K562 (cell line): ENCODE results near the gene SCFD2. TPM values are rescaled to one million over a fixed set of nuclear protein-coding genes. Genes with fewer than 3 reads are reported as not detected.

Experiments used
- ATAC-seq: fragments of 200-7000 bp; cut with Tn5 transposase; 3 replicates; pipeline ENCODE4 v1.9.1; 2020; ENCODE audit warnings: moderate library complexity
- BruUV-seq: library from RNA; stranded (reverse); fragments of 400-500 nt; replicated peaks from 2 replicates; lab custom pipeline; 2021; lab: Mats Ljungman, UMichigan
- CTCF ChIA-PET: fragments of 300-600 bp; formaldehyde crosslinking; extraction: SDS; loops from one replicate; lab custom pipeline; 2021; ENCODE audit warnings: low intra/inter-chr PET ratio; lab: Yijun Ruan, JAX
- POLR2A ChIA-PET: fragments of 300-600, 350-650 bp; sonication (Branson Sonifier 250); formaldehyde crosslinking; extraction: SDS; loops from one replicate; lab custom pipeline; 2021; ENCODE audit warnings: antibody characterized with exemption, inconsistent platforms; lab: Yijun Ruan, JAX
- DNase-seq, 4 experiments: peaks; one replicate each; pipeline versions ENCODE4 v3.0.0 to v3.0.0-alpha.2; 2011 to 2018; ENCODE audit warnings: low spot score in 3 of 4, mixed read lengths in 3 of 4; ENCODE audit errors: extremely low read depth in 1 of 4
- FAIRE-seq: peaks from 2 replicates; lab custom pipeline; 2011; peaks lifted over from hg19 to GRCh38; lab: Jason Lieb, UNC
- H2AFZ ChIP-seq: 2 replicates; pipeline ENCODE4 v1.6.0; 2011; ENCODE audit warnings: low read depth, low read length, control low read depth, inconsistent platforms
- H3K27ac ChIP-seq: fragments of 200-600 bp; 3 replicates; pipeline ENCODE4 v1.8.0; 2011; ENCODE audit warnings: low read depth, mild to moderate bottlenecking, control low read depth, inconsistent platforms, low read length, moderate library complexity, mixed read lengths; ENCODE audit errors: extremely low read depth
- H3K27me3 ChIP-seq, 2 experiments: fragments of 300-600 bp in 1 of 2; 2 replicates in 1 of 2; 3 replicates in 1 of 2; pipeline versions ENCODE4 v1.6.0 to v1.8.0; 2011; ENCODE audit warnings: inconsistent platforms in 2 of 2, low read length in 2 of 2, mild to moderate bottlenecking in 1 of 2, mixed read lengths in 1 of 2, moderate library complexity in 1 of 2; ENCODE audit not compliant: control insufficient read depth in 2 of 2, insufficient read depth in 2 of 2
- H3K36me3 ChIP-seq: fragments of 300-600 bp; 3 replicates; pipeline ENCODE4 v1.8.0; 2011; ENCODE audit warnings: mild to moderate bottlenecking, low read length, inconsistent platforms; ENCODE audit not compliant: control insufficient read depth, insufficient read depth
- H3K4me1 ChIP-seq, 2 experiments: fragments of 200-600 bp in 1 of 2; replicated peaks in 1 of 2; 2 replicates in 1 of 2; 3 replicates in 1 of 2; pipeline versions ENCODE4 v1.5.1 to v1.8.0; 2011; ENCODE audit warnings: inconsistent platforms in 2 of 2, low read length in 2 of 2, mild to moderate bottlenecking in 1 of 2, mixed read lengths in 1 of 2, moderate library complexity in 1 of 2; ENCODE audit not compliant: control insufficient read depth in 2 of 2, insufficient read depth in 2 of 2
- H3K4me2 ChIP-seq: 2 replicates; pipeline ENCODE4 v1.6.1; 2011; ENCODE audit warnings: low read length, control low read depth, inconsistent platforms, mixed read lengths; ENCODE audit not compliant: insufficient read depth
- H3K4me3 ChIP-seq: fragments of 200-600 bp; sonication (generic), shearing (Covaris generic); 2 replicates; pipeline ENCODE4 v1.5.1; 2016; ENCODE audit warnings: control low read depth, inconsistent platforms
- H3K79me2 ChIP-seq: fragments of 200-600 bp; 3 replicates; pipeline ENCODE4 v1.8.0; 2011; ENCODE audit warnings: low read length, inconsistent platforms; ENCODE audit not compliant: control insufficient read depth, insufficient read depth
- H3K9ac ChIP-seq, 2 experiments: 2 replicates each; pipeline versions ENCODE4 v1.6.0 to v1.6.1; 2011; ENCODE audit warnings: low read depth in 2 of 2, low read length in 2 of 2, control low read depth in 1 of 2, inconsistent platforms in 1 of 2, mild to moderate bottlenecking in 1 of 2, mixed read lengths in 1 of 2; ENCODE audit not compliant: insufficient read depth in 1 of 2
- H3K9me1 ChIP-seq: one replicate; pipeline ENCODE4 v1.6.0; 2011; ENCODE audit warnings: inconsistent platforms, mild to moderate bottlenecking, low read length, moderate library complexity; ENCODE audit not compliant: control insufficient read depth, insufficient read depth
- H3K9me3 ChIP-seq: replicated peaks from 2 replicates; pipeline ENCODE4 v1.5.1; 2011; ENCODE audit warnings: low read depth, low read length, inconsistent platforms; ENCODE audit not compliant: control insufficient read depth, insufficient read depth
- H4K20me1 ChIP-seq: replicated peaks from 2 replicates; pipeline ENCODE4 v1.6.1; 2011; ENCODE audit warnings: low read length, inconsistent platforms, mixed read lengths; ENCODE audit not compliant: control insufficient read depth, insufficient read depth
- C11orf30 ChIP-seq: fragments of 450-650 bp; IDR thresholded peaks from 2 replicates; pipeline ENCODE4 v1.6.1; 2016; ENCODE audit warnings: low read depth, mild to moderate bottlenecking
- CSDE1 ChIP-seq, 2 experiments: fragments of 450-650 bp; IDR thresholded peaks; 2 replicates each; pipeline ENCODE4 v1.6.1; 2016; ENCODE audit warnings: mild to moderate bottlenecking in 1 of 2
- DACH1 ChIP-seq: fragments of 450-650 bp; IDR thresholded peaks from 2 replicates; pipeline ENCODE4 v1.6.1; 2018; ENCODE audit not compliant: partially characterized antibody
- HDAC1 ChIP-seq, 2 experiments: fragments of 450-650 bp; IDR thresholded peaks; 2 replicates each; pipeline ENCODE4 v1.6.1; 2016 to 2017; ENCODE audit warnings: inconsistent platforms in 1 of 2, mild to moderate bottlenecking in 1 of 2, moderate library complexity in 1 of 2
- MAFF ChIP-seq: IDR thresholded peaks from 2 replicates; pipeline ENCODE4 v1.6.1; 2012; ENCODE audit warnings: low read length, improper control_type of control experiment
- MAFG ChIP-seq: fragments of 450-650 bp; conservative IDR thresholded peaks from 2 replicates; pipeline ENCODE4 v1.6.1; 2016; ENCODE audit warnings: missing genetic modification characterization, missing compliant biosample characterization
- NFRKB ChIP-seq: fragments of 450-650 bp; IDR thresholded peaks from 2 replicates; pipeline ENCODE4 v1.6.1; 2016; ENCODE audit warnings: low read depth
- PHF21A ChIP-seq: fragments of 450-650 bp; IDR thresholded peaks from 2 replicates; pipeline ENCODE4 v1.6.1; 2017; ENCODE audit warnings: low read depth, borderline replicate concordance
- ZFPM2 ChIP-seq: fragments of 250-450 bp; sonication (Bioruptor Pico); IDR thresholded peaks from 2 replicates; pipeline ENCODE4 v1.5.1; 2022; ENCODE audit warnings: mild to moderate bottlenecking
- ZNF316 ChIP-seq: fragments of 450-650 bp; IDR thresholded peaks from 2 replicates; pipeline ENCODE4 v1.6.1; 2016
- ZNF41 ChIP-seq: fragments of 250-450 bp; sonication (Bioruptor Pico); conservative IDR thresholded peaks from 2 replicates; pipeline ENCODE4 v1.4.0; 2020; ENCODE audit warnings: mild to moderate bottlenecking
- WGBS: fragments of 100-300 bp; shearing (Covaris generic); methylation state at CpG from one replicate; pipeline ENCODE4 v1.1.6; 2016; ENCODE audit warnings: low coverage, mixed read lengths; ENCODE audit not compliant: insufficient coverage; ENCODE audit errors: missing lambda C conversion rate; 5-methylcytosine and 5-hydroxymethylcytosine counted together
- in situ Hi-C: fragments of 300-500 bp; cut with MboI; formaldehyde crosslinking; loops from 4 replicates; pipeline ENCODE4 v1.15.0; 2018; ENCODE audit warnings: inconsistent platforms, mixed read lengths
- intact Hi-C: fragments of 100-400 bp; cut with micrococcal nuclease; formaldehyde crosslinking; loops from 2 replicates; pipeline ENCODE4 v1.14.2; 2022
- polyA plus RNA-seq, 8 experiments: library from polyadenylated mRNA; depleted of rRNA in 4 of 8; stranded (reverse) in 5 of 8; unstranded in 3 of 8; fragments of >200 nt; fragmentation: Nextera tagmentation in 2 of 8; fragmentation: Illumina TruSeq in 1 of 8; extraction: Ambion mirVana in 2 of 8; extraction: Trizol in 1 of 8; gene quantifications; 2 replicates each; pipeline versions ENCODE4 v1.2.1 to v1.2.3, GENCODE V29; 2011 to 2014; ENCODE audit warnings: inconsistent platforms in 1 of 8, missing spikeins in 1 of 8
- total RNA-seq, 7 experiments: library from RNA; depleted of rRNA in 6 of 7; stranded (reverse); fragments of >200 nt in 6 of 7; fragmentation: Illumina TruSeq in 2 of 7; extraction: Trizol in 2 of 7; gene quantifications; 2 replicates each; pipeline versions ENCODE4 v1.2.1 to v1.2.3, GENCODE V29; 2011 to 2021; ENCODE audit warnings: low replicate concordance in 1 of 7
- TF ChIP-seq, protein P1 (sequence below): fragments of 250-450 bp; sonication (Bioruptor Pico); IDR thresholded peaks from 2 replicates; pipeline ENCODE4 v1.8.0; 2022; ENCODE audit warnings: inconsistent platforms
- TF ChIP-seq, protein P2 (sequence below): sonication (generic); formaldehyde crosslinking; IDR thresholded peaks from 2 replicates; pipeline ENCODE4 v1.8.1; 2022; ENCODE audit warnings: missing genetic modification reagents
- TF ChIP-seq, protein P3 (sequence below): IDR thresholded peaks from 3 replicates; pipeline ENCODE4 v1.6.1; 2011; ENCODE audit warnings: borderline replicate concordance, mild to moderate bottlenecking; ENCODE audit not compliant: insufficient read length, insufficient read depth

Gene SCFD2
- total and polyA plus RNA-seq, 9 of the 15 experiments (the other 6 are each of a cell fraction or from before 2014, with no cell fraction given), result 5.7 to 30.3 (median 22.8) TPM

DNA sequence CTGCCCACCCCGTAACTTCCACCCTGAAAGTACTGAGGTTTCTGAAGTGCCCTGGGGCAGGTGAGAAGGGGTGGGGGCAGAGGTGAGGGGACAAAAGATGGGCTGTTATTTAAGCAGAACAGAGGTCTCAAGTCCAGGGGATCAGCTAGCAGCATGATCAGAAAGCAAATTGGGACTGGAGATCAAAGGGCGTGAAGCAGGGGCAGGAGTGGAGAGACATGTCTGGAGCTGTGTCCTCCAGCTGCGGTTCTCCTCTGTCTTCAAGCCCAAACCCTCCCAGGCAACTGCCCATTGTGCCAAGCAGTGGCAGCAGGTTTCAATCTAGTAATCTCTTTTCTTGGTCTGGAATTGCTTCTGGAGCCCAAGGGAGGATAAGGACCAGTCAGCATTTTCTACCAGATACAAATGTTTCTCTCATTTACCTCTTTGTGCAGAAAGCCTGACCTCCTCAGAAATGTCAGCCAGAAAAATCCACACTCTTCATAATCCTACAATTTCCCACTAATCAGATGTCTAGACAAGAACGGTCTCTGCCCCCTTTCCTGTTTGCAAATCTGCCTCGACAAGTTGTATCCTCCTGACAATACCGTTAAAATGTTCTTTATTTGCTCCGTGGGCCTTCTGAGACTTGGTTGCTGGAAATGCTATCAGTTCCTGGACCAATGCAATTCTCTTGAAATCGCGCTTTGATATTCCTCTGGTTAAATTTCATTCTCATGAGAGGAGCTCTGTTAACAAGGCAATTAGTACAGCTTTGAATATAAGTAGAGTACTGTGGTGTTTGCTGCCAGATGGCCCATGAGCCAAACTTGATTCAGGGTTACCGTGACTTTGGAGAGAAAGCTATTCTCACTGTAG lies 526.9 kb downstream of the SCFD2 start:
- Histone ChIP-seq H3K27ac (no peak overlapping the region), H3K9me1 (no peaks in the 10 kb centered on the region), H3K27me3 (peaks cover 17 to 43% of the 10 kb centered on the region in 2 experiments; a peak in 4 of 5 replicates), H3K36me3 (no peaks in the 10 kb centered on the region), H3K79me2 (no peaks in the 10 kb centered on the region), H4K20me1 (no peaks in the 10 kb centered on the region), H3K4me3 (no peak overlapping the region), H2AFZ (no peak overlapping the region), H3K9ac (no peak overlapping the region), H3K4me2 (no peak overlapping the region), H3K4me1 (no peaks in the 10 kb centered on the region; a peak in 1 of 5 replicates), H3K9me3 (no peaks in the 10 kb centered on the region)
- POLR2A ChIA-PET, result interaction anchor here (1.7 kb wide), 1 partner anchor 10 kb away, joined by 3 read pairs; no protein-coding TSS in a partner anchor
- CTCF ChIA-PET, result interaction anchor here (0.6 kb wide), 1 partner anchor 824 kb away, joined by 3 read pairs; no protein-coding TSS in a partner anchor
- no peak for ATAC-seq
- BruUV-seq, result no TSS peak
- 3% methylated on average over 10 of the region's 10 CpGs for WGBS
- FAIRE-seq, result no peak
- DNase-seq, result no peak
- intact Hi-C loops (no loop called here), in situ Hi-C loops (no loop called here)
- TF ChIP-seq HDAC1 (IDR thresholded peaks at IDR 0.05) (no peak), C11orf30 (peak; percentile 59; the same call in 1 of the 2 replicates), ZFPM2 (no peak), MAFF (no peak), ZNF316 (peak; percentile 72), DACH1 (no peak), PHF21A (no peak), CSDE1 (IDR thresholded peaks at IDR 0.05) (no peak), NFRKB (no peak), MAFG (tag) (peak; percentile 53), ZNF41 (CRISPR knock-in tag) (no peak)
- TF ChIP-seq, protein P1, sequence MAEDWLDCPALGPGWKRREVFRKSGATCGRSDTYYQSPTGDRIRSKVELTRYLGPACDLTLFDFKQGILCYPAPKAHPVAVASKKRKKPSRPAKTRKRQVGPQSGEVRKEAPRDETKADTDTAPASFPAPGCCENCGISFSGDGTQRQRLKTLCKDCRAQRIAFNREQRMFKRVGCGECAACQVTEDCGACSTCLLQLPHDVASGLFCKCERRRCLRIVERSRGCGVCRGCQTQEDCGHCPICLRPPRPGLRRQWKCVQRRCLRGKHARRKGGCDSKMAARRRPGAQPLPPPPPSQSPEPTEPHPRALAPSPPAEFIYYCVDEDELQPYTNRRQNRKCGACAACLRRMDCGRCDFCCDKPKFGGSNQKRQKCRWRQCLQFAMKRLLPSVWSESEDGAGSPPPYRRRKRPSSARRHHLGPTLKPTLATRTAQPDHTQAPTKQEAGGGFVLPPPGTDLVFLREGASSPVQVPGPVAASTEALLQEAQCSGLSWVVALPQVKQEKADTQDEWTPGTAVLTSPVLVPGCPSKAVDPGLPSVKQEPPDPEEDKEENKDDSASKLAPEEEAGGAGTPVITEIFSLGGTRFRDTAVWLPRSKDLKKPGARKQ (CRISPR knock-in tag), result no peak
- TF ChIP-seq, protein P2, sequence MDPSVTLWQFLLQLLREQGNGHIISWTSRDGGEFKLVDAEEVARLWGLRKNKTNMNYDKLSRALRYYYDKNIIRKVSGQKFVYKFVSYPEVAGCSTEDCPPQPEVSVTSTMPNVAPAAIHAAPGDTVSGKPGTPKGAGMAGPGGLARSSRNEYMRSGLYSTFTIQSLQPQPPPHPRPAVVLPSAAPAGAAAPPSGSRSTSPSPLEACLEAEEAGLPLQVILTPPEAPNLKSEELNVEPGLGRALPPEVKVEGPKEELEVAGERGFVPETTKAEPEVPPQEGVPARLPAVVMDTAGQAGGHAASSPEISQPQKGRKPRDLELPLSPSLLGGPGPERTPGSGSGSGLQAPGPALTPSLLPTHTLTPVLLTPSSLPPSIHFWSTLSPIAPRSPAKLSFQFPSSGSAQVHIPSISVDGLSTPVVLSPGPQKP, result no peak
- TF ChIP-seq, protein P3, sequence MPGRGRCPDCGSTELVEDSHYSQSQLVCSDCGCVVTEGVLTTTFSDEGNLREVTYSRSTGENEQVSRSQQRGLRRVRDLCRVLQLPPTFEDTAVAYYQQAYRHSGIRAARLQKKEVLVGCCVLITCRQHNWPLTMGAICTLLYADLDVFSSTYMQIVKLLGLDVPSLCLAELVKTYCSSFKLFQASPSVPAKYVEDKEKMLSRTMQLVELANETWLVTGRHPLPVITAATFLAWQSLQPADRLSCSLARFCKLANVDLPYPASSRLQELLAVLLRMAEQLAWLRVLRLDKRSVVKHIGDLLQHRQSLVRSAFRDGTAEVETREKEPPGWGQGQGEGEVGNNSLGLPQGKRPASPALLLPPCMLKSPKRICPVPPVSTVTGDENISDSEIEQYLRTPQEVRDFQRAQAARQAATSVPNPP, result no peak
